H54 (cell line): ENCODE data around the gene SLC49A3.
A peak's percentile ranks its signal among the peaks of the same experiment; 100 is the strongest.

Experiments
- DNase-seq: peaks from one replicate; pipeline ENCODE4 v3.0.0; 2011; ENCODE audit warnings: low spot score, mixed read lengths; ENCODE audit not compliant: insufficient read length
- FAIRE-seq: peaks from 3 replicates; lab custom pipeline; 2011; peaks lifted over from hg19 to GRCh38; lab: Jason Lieb, UNC
- POLR2A ChIP-seq: IDR thresholded peaks from 2 replicates; pipeline ENCODE4 v1.6.1; 2011; ENCODE audit warnings: low read depth, mild to moderate bottlenecking, low read length

The SLC49A3 gene

DNA sequence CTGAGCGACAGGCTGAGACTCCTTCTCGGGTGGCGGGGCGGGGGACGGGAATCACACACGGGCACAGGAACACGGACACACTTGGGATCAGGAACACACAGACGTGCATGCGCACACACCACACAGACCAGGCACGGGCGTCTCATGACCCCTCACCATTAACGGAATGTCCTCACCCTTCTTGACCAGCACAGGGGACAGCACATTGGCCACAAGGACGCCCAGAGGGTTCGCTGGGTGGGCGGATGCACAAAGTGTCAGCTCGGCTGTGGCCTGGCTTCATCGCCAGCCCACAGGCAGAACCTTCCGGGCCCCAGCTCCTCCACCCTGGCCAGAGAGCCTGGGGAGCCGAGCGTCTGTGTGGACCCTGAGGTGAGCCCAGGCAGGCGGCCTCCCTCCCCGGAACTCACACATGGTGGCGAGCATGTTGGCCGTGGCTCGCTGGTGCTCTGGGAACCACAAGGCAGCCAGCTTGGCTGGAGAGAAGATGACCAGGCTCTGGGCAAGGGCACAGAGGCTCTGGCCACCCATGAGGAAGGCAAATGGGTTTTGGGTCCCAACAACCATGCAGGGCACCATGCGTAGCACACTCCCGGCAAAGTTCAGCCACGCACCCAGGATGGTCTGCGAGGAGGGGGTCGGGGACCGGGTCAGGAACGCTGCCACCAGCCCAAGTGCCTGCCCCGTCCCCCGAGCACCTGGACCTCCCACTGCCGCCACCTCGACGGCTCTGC lies 3.1 kb downstream of the SLC49A3 start:
- TF ChIP-seq POLR2A: no peak
- no peak for DNase-seq
- FAIRE-seq: no peak

DNA sequence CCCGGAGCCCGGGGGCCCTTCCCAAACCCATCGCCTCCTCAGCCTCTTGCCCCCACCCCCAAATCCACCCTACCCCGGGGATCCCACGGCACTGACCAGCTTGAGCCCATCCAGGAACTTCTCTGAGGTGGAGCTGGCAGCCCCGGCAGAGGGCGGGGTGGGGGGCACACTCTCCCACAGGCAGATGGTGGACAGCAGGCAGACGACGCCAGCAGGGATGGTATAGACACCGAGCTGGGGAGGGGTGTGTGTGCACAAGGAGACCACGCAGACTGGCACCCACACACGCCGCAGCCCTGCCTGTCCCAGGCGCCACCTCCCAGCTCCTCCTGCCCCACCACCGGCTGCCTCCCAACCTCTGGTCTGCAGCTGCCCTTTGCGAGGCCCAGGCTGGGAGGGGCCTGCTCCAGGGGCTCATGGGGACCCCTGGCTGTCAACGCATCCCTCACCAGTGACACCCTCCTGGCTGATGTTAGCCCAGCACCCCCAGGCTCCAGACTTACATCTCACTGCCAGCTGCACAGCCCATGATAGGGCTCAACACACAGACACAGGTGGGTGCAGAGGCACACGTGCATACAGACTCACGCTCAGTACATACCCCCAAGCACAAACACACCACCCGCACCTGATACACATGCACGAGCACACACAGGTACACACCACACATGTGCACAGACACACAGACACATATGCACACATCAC lies 4.2 kb downstream of the SLC49A3 start:
- FAIRE-seq: no peak
- no peak for DNase-seq
- no peak for TF ChIP-seq POLR2A

DNA sequence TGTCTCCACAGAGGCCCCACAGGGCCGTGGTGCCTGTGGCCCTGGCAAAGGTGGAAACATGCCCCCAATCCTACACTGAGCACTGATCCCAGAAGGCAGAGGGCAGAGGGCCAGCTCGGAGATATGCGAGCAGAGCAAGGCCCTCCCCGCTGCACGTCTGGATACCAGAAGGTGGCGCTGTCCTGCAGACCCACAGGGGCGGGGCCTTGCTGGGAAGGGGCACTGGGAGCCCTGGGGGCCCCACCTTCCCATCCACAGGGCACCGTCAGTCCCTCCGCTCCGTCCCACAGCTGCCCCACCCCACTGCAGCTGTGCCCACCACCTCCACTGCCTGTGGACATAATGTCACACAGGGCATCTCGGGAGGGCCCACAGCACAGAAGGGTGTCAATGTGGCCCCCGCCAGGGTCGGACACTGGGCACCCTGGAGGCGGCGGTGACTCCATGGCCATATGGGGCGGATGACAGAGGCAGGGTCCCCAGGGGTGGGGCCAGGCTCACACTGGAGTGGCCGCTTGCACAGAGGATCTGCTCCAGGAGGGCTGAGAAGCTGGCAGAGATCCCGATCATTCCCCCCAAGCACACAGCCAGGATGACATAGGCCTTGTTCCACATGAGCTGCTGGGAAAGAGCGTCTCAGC lies 4.8 kb downstream of the SLC49A3 start:
- FAIRE-seq (no peak), DNase-seq (peak; percentile 58)
- TF ChIP-seq POLR2A: no peak

DNA sequence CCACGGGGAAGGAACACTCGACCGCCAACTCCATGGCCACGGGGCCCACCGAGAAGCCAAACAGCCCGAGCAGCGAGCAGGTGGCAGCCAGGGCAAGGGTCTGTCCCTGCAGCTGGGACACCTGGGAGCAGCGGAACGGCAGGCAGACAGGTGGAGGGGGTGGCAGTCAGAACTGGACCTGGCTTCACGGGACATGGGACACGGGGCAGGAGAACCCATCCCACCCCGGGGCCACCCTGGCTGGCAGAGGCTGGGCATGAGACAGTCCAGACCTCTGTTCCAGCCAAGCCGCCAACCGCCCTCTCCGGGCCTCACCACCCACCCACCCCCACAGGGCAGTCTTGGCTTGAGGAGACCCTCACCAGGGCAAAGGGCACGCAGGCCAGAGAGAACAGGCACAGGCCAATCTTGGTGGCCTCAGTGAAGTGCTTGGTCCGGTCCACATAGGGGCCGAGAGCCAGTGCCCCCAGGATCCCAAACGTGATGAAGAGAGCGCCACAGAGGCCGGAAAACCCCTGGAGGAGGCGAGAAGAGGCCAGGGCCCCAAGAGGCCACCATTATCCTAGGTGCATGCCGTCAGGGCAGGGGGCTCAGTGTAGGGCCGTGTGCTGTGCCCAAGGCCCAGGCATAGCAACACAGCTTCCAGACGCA lies 5.6 kb downstream of the SLC49A3 start:
- DNase-seq (no peak), FAIRE-seq (no peak)
- no peak for TF ChIP-seq POLR2A

DNA sequence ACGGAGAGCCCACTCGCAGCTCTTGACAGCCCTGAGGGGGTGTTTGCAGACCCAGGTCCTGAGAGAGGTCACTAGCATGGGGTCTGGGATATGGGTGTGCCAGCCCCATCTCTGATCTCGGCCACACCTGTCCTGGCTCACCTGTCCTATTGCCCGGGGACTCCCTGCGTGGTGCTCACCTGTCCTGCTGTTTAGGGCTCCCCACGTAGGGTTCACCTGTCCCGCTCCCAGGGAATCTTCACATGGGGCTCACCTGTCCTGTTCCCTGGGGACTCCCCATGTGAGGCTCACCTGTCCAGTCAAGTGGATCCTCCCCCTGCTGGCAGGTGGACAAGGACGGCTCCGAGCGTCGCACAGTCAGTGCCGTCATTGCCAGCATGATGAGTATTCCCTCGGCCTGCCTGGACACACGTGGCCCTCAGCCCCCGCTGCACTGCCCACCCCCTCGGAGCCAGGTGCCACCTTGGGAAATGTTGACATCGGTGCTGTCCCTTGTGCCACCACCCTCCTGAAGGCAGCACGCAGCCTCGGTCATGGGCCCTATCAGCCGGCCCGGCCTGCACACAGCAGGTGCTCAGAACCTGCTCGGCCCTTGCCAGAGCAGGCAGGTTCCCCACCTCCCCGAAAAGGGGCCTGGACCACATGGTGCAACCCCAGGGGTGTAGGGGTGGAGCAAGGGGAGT lies 6.3 kb downstream of the SLC49A3 start:
- DNase-seq (no peak), FAIRE-seq (no peak)
- TF ChIP-seq POLR2A: no peak

DNA sequence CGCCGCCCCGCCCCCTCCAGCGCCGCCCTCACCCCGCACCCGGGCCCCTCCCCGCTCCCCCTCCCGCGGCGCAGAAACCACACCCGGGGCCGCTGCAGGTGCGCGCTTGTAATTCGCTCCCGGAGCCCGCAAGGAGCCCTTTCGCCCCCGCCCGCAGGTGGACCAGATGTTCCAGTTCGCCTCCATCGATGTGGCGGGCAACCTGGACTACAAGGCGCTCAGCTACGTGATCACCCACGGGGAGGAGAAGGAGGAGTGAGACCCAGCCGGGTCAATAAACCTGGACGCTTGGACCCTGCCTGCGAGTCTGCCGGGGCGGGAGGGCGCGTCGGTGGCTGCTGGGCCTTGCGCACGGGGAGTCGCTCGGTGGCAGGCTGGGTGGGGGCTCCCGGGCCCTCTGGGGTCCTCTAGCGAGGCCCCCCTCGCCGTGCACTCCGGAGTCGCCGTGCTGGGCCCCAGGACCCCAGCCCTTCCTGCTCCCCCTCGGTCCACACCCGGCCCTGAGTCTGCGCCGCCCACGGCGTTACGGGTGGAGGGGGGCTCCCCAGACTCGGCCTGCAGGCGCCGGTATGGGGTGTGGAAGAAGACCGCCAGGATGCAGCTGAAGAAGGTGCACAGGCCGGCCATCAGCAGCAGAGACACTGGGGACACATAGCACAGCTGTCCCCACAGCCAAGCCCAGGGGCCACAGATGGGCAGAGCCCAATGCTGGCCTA lies 7.1 kb downstream of the SLC49A3 start:
- no peak for TF ChIP-seq POLR2A
- FAIRE-seq: no peak
- DNase-seq: no peak

DNA sequence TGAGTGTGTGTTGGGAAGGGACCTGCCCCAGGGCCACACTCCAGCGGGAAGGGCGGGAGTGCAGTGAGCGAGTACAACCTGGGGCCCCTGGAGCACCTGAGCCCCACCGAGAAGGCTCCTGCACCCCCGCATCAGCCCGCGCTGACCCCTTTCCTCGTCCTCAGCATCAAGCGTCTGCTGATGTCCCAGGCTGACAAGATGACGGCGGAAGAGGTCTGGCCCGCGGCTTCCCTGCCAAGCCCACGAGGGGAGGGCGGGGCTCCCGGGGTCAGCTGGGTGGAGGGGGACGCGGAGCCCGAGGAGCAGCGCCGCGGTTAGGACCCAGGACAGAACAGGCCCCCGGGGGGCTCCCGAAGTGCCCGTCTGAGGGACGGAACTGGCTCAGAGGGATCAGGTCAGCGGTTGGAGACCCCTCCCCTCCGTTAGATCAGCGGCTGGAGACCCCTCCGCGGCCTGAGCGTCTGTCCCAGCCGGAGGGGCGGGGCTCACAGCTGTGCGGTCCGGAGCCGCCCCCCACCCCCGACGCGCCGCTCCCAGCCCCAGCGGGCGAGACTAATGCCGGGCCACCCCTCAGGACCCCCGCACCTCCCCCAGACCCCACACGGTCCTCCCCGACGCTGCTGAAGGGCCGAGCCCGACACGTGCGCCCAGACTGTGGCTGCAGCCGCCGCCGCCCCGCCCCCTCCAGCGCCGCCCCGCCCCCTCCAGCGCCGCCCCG lies 7.9 kb downstream of the SLC49A3 start:
- DNase-seq: no peak
- no peak for TF ChIP-seq POLR2A
- no peak for FAIRE-seq

DNA sequence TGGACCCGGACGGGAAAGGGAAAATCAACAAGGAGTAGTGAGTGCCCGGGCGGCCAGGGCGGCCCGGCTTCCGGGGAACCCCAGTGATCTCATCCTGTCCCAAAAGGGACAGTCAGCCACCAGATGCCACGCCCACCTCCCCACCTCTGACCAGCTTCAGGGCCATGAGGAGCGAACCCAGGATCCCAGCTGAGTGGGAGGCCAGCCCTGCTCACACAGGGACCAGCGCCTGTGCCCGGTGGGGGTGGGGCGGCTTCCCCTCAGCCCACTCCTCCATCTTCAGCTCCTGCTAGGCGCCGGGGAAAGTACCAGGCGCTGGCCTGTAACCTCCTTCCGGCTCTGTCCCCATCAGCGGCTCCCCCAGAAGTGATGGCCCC lies 8.4 kb downstream of the SLC49A3 start:
- FAIRE-seq: no peak
- TF ChIP-seq POLR2A: no peak
- DNase-seq: no peak

DNA sequence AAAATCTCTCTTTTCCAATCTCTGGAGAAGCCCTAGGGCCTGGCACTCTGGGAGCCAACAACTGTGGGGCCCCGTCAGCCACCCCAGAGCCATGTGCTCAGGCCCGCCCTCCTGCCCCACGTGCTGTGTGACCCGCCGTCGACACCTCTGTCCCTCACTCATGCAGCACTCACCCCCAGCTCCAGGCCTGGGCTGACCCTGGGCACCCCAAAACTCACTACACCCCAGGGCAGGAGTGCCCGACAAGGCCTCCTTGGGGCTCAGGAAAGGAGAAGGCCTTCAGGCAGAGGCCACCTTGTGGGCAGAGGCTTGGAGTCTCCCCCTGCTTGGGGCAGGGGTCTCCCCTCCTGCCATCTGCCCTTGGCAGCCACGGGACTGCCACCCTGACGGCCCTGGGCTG lies 8.9 kb downstream of the SLC49A3 start:
- FAIRE-seq: no peak
- no peak for TF ChIP-seq POLR2A
- no peak for DNase-seq

DNA sequence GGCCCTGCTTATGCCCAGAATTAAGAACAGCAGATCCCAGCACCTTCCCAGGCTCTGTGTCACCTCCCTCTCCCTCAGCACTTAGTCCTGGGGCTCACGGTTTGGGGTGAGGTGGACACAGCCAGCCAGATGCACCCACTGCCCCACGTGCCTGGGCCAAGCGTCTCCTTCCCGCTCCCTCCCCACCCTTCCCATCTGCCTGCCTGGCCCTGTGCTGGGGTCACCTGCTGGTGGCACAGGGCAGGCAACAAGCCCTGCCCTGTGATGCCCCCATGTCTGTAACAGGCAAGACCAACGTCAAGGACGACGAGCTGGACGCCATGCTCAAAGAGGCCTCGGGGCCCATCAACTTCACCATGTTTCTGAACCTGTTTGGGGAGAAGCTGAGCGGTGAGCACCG lies 9.3 kb downstream of the SLC49A3 start:
- no peak for DNase-seq
- no peak for FAIRE-seq
- no peak for TF ChIP-seq POLR2A

DNA sequence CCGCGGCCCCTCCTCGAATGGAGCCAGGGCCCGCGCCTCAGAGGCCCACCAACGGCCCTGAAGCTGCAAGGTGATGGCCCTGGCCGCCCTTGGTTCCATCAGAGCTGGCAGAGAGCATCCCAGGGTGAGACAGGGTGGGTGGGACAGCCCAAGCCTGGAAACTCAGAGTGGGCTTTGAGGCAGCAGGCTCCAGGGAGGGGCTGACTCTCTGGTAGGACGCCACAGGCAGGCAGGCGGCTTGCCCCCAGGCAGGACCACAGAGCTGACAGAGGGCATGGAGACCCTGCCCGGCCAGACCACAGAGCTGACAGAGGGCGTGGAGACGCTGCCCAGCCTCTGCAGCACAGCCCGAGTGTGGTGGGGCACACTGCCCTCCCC lies 9.9 kb downstream of the SLC49A3 start:
- no peak for TF ChIP-seq POLR2A
- FAIRE-seq (no peak), DNase-seq (no peak)

DNA sequence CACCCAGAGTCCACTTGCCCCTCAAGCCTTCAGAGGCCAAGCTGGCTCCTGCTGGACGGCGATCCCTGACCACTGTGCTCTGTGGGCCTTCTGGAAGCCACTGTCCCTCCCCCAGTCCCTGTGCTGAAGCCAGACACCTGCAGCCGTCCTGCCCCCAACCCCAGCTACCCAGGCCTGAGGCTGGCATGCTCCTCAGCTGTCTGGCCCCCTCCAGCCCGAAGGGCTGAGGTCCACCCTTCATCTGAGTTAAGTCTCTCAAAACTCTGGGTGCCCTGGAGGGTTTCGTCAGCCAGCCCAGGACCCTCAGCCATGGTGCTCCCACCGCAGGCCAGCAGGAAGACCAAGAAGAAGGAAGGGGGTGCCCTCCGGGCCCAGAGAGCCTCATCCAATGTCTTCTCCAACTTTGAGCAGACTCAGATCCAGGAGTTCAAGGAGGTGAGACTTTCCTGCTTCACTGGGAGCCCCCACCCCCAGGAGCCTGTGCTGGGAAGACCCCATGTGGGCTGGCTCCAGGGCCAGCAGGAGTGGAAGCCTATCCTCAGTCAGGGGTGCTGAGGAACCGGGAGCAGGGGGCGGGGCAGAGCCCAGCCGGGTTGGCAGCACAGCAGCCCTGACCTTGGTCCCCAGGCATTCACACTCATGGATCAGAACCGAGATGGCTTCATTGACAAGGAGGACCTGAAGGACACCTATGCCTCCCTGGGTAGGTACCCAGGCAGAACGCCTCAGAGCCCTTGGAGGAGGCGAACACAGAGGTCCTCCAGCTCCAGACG lies 10.4 kb downstream of the SLC49A3 start:
- no peak for TF ChIP-seq POLR2A
- no peak for DNase-seq
- FAIRE-seq: no peak
